Transverse colon (tissue), 4 donors: Measurements from ENCODE around the gene SLC28A3. TPM values are rescaled to one million over a fixed set of nuclear protein-coding genes. Genes with fewer than 3 reads are reported as not detected.

Experiments
- DNase-seq: peaks from one replicate; pipeline ENCODE4 v3.0.0-alpha.2; 2019
- H3K27ac ChIP-seq, 4 donors: fragments of 200-600 bp; sonication (generic); 2 replicates each; pipeline ENCODE4 v1.5.1; 2016 to 2018; ENCODE audit warnings: inconsistent platforms in 4 of 4
- H3K27me3 ChIP-seq: fragments of 200-600 bp; sonication (generic); 2 replicates; pipeline ENCODE4 v1.5.1; 2017; ENCODE audit warnings: inconsistent platforms
- H3K36me3 ChIP-seq, 4 donors: fragments of 200-600 bp; sonication (generic); 2 replicates each; pipeline ENCODE4 v1.5.1; 2017 to 2019; ENCODE audit warnings: inconsistent platforms in 4 of 4
- H3K4me1 ChIP-seq, 4 donors: fragments of 200-600 bp; sonication (generic); 2 replicates each; pipeline ENCODE4 v1.5.1; 2017 to 2020; ENCODE audit warnings: inconsistent platforms in 4 of 4
- H3K4me3 ChIP-seq, 4 donors: fragments of 200-600 bp; sonication (generic); 1 replicate in 1 of 4; 2 replicates in 3 of 4; pipeline versions ENCODE4 v1.5.1 to v1.6.1; 2017 to 2019; ENCODE audit warnings: inconsistent platforms in 4 of 4
- H3K9me3 ChIP-seq, 2 donors: fragments of 200-600 bp; sonication (generic); 2 replicates each; pipeline ENCODE4 v1.5.1; 2017 to 2019; ENCODE audit warnings: inconsistent platforms in 2 of 2
- CTCF ChIP-seq, 5 experiments: fragments of 200-600 bp in 3 of 5; fragments of 450-650 bp in 2 of 5; sonication (generic) in 3 of 5; IDR thresholded peaks; 1 replicate in 2 of 5; 2 replicates in 3 of 5; pipeline ENCODE4 v1.5.1; 2016 to 2017; ENCODE audit warnings: antibody characterized with exemption in 5 of 5, inconsistent platforms in 3 of 5, mild to moderate bottlenecking in 2 of 5, moderate library complexity in 1 of 5
- EP300 ChIP-seq: sonication (generic); formaldehyde crosslinking; IDR thresholded peaks from one replicate; pipeline ENCODE4 v1.6.1; 2017; ENCODE audit warnings: antibody characterized with exemption, low read depth
- POLR2A ChIP-seq: fragments of 450-650 bp; IDR thresholded peaks from one replicate; pipeline ENCODE4 v1.6.1; 2016; ENCODE audit warnings: antibody characterized with exemption, mild to moderate bottlenecking, moderate library complexity
- POLR2AphosphoS5 ChIP-seq, 3 donors: sonication (generic); formaldehyde crosslinking; IDR thresholded peaks; one replicate each; pipeline ENCODE4 v1.6.1; 2016; ENCODE audit warnings: antibody characterized with exemption in 3 of 3
- WGBS, 2 donors: methylation state at CpG; one replicate each; pipeline ENCODE4 v1.1.5; 2018; ENCODE audit warnings: low coverage in 1 of 2; 5-methylcytosine and 5-hydroxymethylcytosine counted together
- in situ Hi-C, 4 donors: fragments of 200-750 bp; cut with MboI; loops; one replicate each; pipeline versions ENCODE4 v1.15.0 to v1.15.1; 2017; ENCODE audit warnings: low sequenced_read_pairs in 3 of 4, low pct_ligation_motif_present in 1 of 4, low pct_unique_long_range_greater_than_20kb in 1 of 4
- intact Hi-C: fragments of 100-400 bp; cut with DNase I; formaldehyde crosslinking; loops from one replicate; pipeline ENCODE4 v1.15.1; 2023; ENCODE audit warnings: low total_unique reads
- total RNA-seq, 4 donors: library from RNA; depleted of rRNA; stranded (reverse); fragments of >200 nt; gene quantifications; one replicate each; pipeline ENCODE4 v1.1.0, GENCODE V29; 2016

The SLC28A3 gene
- total RNA-seq, 4 donors from 2014 or later = 0.16 to 1.2 (median 0.41) TPM; not detected in 1

DNA sequence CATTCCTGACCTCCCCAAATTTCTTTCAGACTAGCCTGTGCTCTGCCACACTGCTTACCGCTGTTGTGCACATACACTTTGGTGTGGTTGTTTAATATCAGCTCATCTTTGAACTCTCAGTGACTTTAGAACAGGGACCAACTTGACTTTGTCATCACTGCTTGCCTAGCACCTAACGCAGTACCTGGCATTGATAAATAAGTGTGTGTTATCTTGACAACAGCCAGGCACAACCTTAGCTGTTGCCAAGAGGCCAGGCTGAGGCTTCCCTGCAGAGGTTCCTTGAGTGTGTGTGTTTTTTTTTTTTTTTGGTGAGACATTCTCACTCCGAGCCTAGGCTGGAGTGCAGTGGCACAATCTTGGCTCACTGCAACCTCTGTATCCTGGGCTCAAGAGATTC is 41.0 kb upstream of the SLC28A3 start:
- no peak for DNase-seq
- 88% methylated on average over 3 of the region's 3 CpGs; no CpG with 5 or more reads in 1 of the 2 donors for WGBS, 2 donors
- Histone ChIP-seq H3K27ac (no peak overlapping the region), H3K4me1 (no peaks in the 10 kb centered on the region), H3K4me3 (no peak overlapping the region), H3K9me3 (no peaks in the 10 kb centered on the region), H3K36me3 (no peaks in the 10 kb centered on the region), H3K27me3 (no peaks in the 10 kb centered on the region)
- TF ChIP-seq CTCF (IDR thresholded peaks at IDR 0.05) (no peak), POLR2AphosphoS5 (IDR thresholded peaks at IDR 0.05) (no peak), POLR2A (no peak), EP300 (no peak)
- in situ Hi-C loops (loop anchor here in 2 of 4 donors (25.0 kb wide), 3 partner anchors 406 to 1206 kb away; no protein-coding TSS in a partner anchor), intact Hi-C loops (no loop called here)

- in situ Hi-C loops (loop anchor here in 2 of 4 donors (25.0 kb wide), 3 partner anchors 408 to 1208 kb away; no protein-coding TSS in a partner anchor), intact Hi-C loops (no loop called here)
- Histone ChIP-seq H3K4me1 (no peaks in the 10 kb centered on the region), H3K27me3 (no peaks in the 10 kb centered on the region), H3K27ac (no peak overlapping the region), H3K36me3 (no peaks in the 10 kb centered on the region), H3K9me3 (no peaks in the 10 kb centered on the region), H3K4me3 (no peak overlapping the region)
- no peak for TF ChIP-seq EP300
- DNase-seq = no peak
Observed at GRCh38 chr9:84379740-84380139, 39.2 kb upstream of the SLC28A3 start.

DNA sequence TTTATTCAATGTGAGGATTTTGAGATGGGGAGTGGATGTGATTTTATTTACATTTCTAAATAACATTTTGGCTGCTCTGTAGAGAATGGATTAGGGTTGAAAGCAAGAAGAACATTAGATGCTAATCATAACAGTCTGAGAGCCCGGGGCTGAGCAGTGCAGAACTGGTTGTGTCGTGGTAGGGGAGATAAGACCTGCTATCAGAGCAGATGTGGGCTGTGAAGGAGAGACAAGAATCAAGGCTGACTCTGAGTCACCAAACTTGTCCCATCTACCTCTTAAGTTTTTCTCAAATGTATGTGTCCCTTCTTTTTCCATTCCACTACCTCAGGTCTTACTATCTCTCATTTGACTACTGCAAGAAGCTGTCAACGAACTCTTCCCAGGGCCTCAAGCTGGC is 35.4 kb upstream of the SLC28A3 start:
- H3K27me3 ChIP-seq = no peaks in the 10 kb centered on the region
- in situ Hi-C loops = loop anchor here in 2 of 4 donors (25.0 kb wide), 3 partner anchors 411 to 1211 kb away; no protein-coding TSS in a partner anchor
- intact Hi-C loops = no loop called here
- H3K36me3 ChIP-seq = no peaks in the 10 kb centered on the region
- no peak overlapping the region for H3K27ac ChIP-seq
- no peaks in the 10 kb centered on the region for H3K4me1 ChIP-seq
- no peak for DNase-seq
- WGBS, 2 donors = 51 to 69% methylated on average over 2 to 3 of the region's 3 CpGs
- no peak overlapping the region for H3K4me3 ChIP-seq
- TF ChIP-seq CTCF (IDR thresholded peaks at IDR 0.05) = no peak
- no peak for TF ChIP-seq POLR2A
- TF ChIP-seq EP300 = no peak
- TF ChIP-seq POLR2AphosphoS5 (IDR thresholded peaks at IDR 0.05) = no peak
- no peaks in the 10 kb centered on the region for H3K9me3 ChIP-seq

- intact Hi-C loops (no loop called here), in situ Hi-C loops (no loop called here)
Observed at GRCh38 chr9:84374516-84374915, 34.0 kb upstream of the SLC28A3 start.

More at GRCh38 chr9:84374516-84374915, 34.0 kb upstream of the SLC28A3 start:
- Histone ChIP-seq H3K4me3 (no peak overlapping the region), H3K27me3 (no peaks in the 10 kb centered on the region), H3K4me1 (no peaks in the 10 kb centered on the region), H3K36me3 (no peaks in the 10 kb centered on the region), H3K9me3 (no peaks in the 10 kb centered on the region), H3K27ac (no peak overlapping the region)
- DNase-seq = no peak
- WGBS, 2 donors = 50 to 64% methylated on average over 1 to 2 of the region's 2 CpGs
- TF ChIP-seq CTCF (IDR thresholded peaks at IDR 0.05) (no peak), POLR2A (no peak), POLR2AphosphoS5 (IDR thresholded peaks at IDR 0.05) (no peak), EP300 (no peak)
